ENCODE results near the gene ZNFX1. TPM values are rescaled to one million over a fixed set of nuclear protein-coding genes. Genes with fewer than 3 reads are reported as not detected.

Gene ZNFX1
- total and polyA plus RNA-seq, 2 donors (not counting 1 experiment from before 2014, with no cell fraction given) = 13.7 to 46.2 TPM

- Histone ChIP-seq H4K20me1 (ENCODE audit: control insufficient read depth, extremely low read depth, insufficient read depth, low read length) (peaks cover 3% of the 10 kb centered on the region), H3K4me1 (ENCODE audit: control insufficient read depth, extremely low read depth, insufficient read depth, low read length) (peaks cover 7% of the 10 kb centered on the region), H3K27me3 (ENCODE audit: control insufficient read depth, insufficient read depth, low read length) (no peaks in the 10 kb centered on the region), H3K4me2 (ENCODE audit: extremely low read depth, insufficient read depth, low read length) (peak overlapping the region; percentile 46), H3K9me3 (ENCODE audit: control insufficient read depth, insufficient read depth, low read depth, low read length) (no peaks in the 10 kb centered on the region), H2AFZ (ENCODE audit: low read length) (no peak overlapping the region), H3K79me2 (ENCODE audit: control insufficient read depth, insufficient read depth, low read length) (peaks cover 68% of the 10 kb centered on the region), H3K9ac (ENCODE audit: insufficient read depth, low read length) (no peak overlapping the region), H3K27ac (ENCODE audit: insufficient read depth, low read length) (no peak overlapping the region), H3K36me3 (ENCODE audit: control insufficient read depth, insufficient read depth, low read length) (peaks cover 8% of the 10 kb centered on the region), H3K4me3 (replicated peaks in 1 of 4; ENCODE audit: control extremely low read depth in 1 of 4, insufficient read depth in 1 of 4, low read depth in 3 of 4, low read length in 4 of 4) (peak overlapping the region in 1 of 4 experiments; percentile 18)
- DNase-seq (ENCODE audit: low read depth in 2 of 2) = peak in 1 of 2 donors; percentile 46
- TF ChIP-seq CTCF (conservative IDR thresholded peaks at IDR 0.05 in 1 of 2, IDR thresholded peaks at IDR 0.05 in 1 of 2; ENCODE audit: low read depth in 1 of 2, low read length in 2 of 2) (no peak), EZH2 (IDR thresholded peaks at IDR 0.05; ENCODE audit: low read length, missing control alignments) (no peak)
Observed at GRCh38 chr20:49270177-49270576, 7.7 kb downstream of the ZNFX1 start.

- peak; percentile 70 to 82 for DNase-seq (ENCODE audit: low read depth in 2 of 2)
- Histone ChIP-seq H3K36me3 (ENCODE audit: control insufficient read depth, insufficient read depth, low read length) (peaks cover 9% of the 10 kb centered on the region), H3K27ac (ENCODE audit: insufficient read depth, low read length) (no peak overlapping the region), H3K27me3 (ENCODE audit: control insufficient read depth, insufficient read depth, low read length) (no peaks in the 10 kb centered on the region), H3K4me2 (ENCODE audit: extremely low read depth, insufficient read depth, low read length) (peak overlapping the region; percentile 23), H3K4me3 (replicated peaks in 1 of 4; ENCODE audit: control extremely low read depth in 1 of 4, insufficient read depth in 1 of 4, low read depth in 3 of 4, low read length in 4 of 4) (peak overlapping the region in 2 of 4 experiments; percentile 34 to 36), H3K9ac (ENCODE audit: insufficient read depth, low read length) (no peak overlapping the region), H4K20me1 (ENCODE audit: control insufficient read depth, extremely low read depth, insufficient read depth, low read length) (peaks cover 3% of the 10 kb centered on the region), H2AFZ (ENCODE audit: low read length) (no peak overlapping the region), H3K79me2 (ENCODE audit: control insufficient read depth, insufficient read depth, low read length) (peaks cover 69% of the 10 kb centered on the region), H3K4me1 (ENCODE audit: control insufficient read depth, extremely low read depth, insufficient read depth, low read length) (peaks cover 7% of the 10 kb centered on the region), H3K9me3 (ENCODE audit: control insufficient read depth, insufficient read depth, low read depth, low read length) (no peaks in the 10 kb centered on the region)
- TF ChIP-seq CTCF (conservative IDR thresholded peaks at IDR 0.05 in 1 of 2, IDR thresholded peaks at IDR 0.05 in 1 of 2; ENCODE audit: low read depth in 1 of 2, low read length in 2 of 2) (no peak), EZH2 (IDR thresholded peaks at IDR 0.05; ENCODE audit: low read length, missing control alignments) (no peak)
Observed at GRCh38 chr20:49268600-49269365, 9.1 kb downstream of the ZNFX1 start.

GRCh38 chr20:49267327-49267726 is 10.5 kb downstream of the ZNFX1 start:
- H3K27ac ChIP-seq (ENCODE audit: insufficient read depth, low read length) = no peak overlapping the region
- peaks cover 7% of the 10 kb centered on the region for H3K4me1 ChIP-seq (ENCODE audit: control insufficient read depth, extremely low read depth, insufficient read depth, low read length)
- no peak overlapping the region for H3K9ac ChIP-seq (ENCODE audit: insufficient read depth, low read length)
- no peak overlapping the region for H2AFZ ChIP-seq (ENCODE audit: low read length)
- peak overlapping the region in 1 of 4 experiments; percentile 2 for H3K4me3 ChIP-seq (replicated peaks in 1 of 4; ENCODE audit: control extremely low read depth in 1 of 4, insufficient read depth in 1 of 4, low read depth in 3 of 4, low read length in 4 of 4)
- H3K4me2 ChIP-seq (ENCODE audit: extremely low read depth, insufficient read depth, low read length) = no peak overlapping the region
- H3K36me3 ChIP-seq (ENCODE audit: control insufficient read depth, insufficient read depth, low read length) = peaks cover 18% of the 10 kb centered on the region
- no peaks in the 10 kb centered on the region for H3K27me3 ChIP-seq (ENCODE audit: control insufficient read depth, insufficient read depth, low read length)
- no peak for DNase-seq (ENCODE audit: low read depth in 2 of 2)
- no peaks in the 10 kb centered on the region for H3K9me3 ChIP-seq (ENCODE audit: control insufficient read depth, insufficient read depth, low read depth, low read length)
- TF ChIP-seq CTCF (conservative IDR thresholded peaks at IDR 0.05 in 1 of 2, IDR thresholded peaks at IDR 0.05 in 1 of 2; ENCODE audit: low read depth in 1 of 2, low read length in 2 of 2) = no peak
- no peak for TF ChIP-seq EZH2 (IDR thresholded peaks at IDR 0.05; ENCODE audit: low read length, missing control alignments)
- H3K79me2 ChIP-seq (ENCODE audit: control insufficient read depth, insufficient read depth, low read length) = peaks cover 61% of the 10 kb centered on the region
- H4K20me1 ChIP-seq (ENCODE audit: control insufficient read depth, extremely low read depth, insufficient read depth, low read length) = peaks cover 3% of the 10 kb centered on the region
